K562 (cell line): ENCODE measurements around the gene FANK1. TPM values are rescaled to one million over a fixed set of nuclear protein-coding genes. Genes with fewer than 3 reads are reported as not detected.

ENCODE experiments used
- ATAC-seq: fragments of 200-7000 bp; cut with Tn5 transposase; 3 replicates; pipeline ENCODE4 v1.9.1; 2020; ENCODE audit warnings: moderate library complexity
- BruUV-seq: library from RNA; stranded (reverse); fragments of 400-500 nt; replicated peaks from 2 replicates; lab custom pipeline; 2021; lab: Mats Ljungman, UMichigan
- CTCF ChIA-PET: fragments of 300-600 bp; formaldehyde crosslinking; extraction: SDS; loops from one replicate; lab custom pipeline; 2021; ENCODE audit warnings: low intra/inter-chr PET ratio; lab: Yijun Ruan, JAX
- POLR2A ChIA-PET: fragments of 300-600, 350-650 bp; sonication (Branson Sonifier 250); formaldehyde crosslinking; extraction: SDS; loops from one replicate; lab custom pipeline; 2021; ENCODE audit warnings: antibody characterized with exemption, inconsistent platforms; lab: Yijun Ruan, JAX
- DNase-seq, 4 experiments: peaks; one replicate each; pipeline versions ENCODE4 v3.0.0 to v3.0.0-alpha.2; 2011 to 2018; ENCODE audit warnings: low spot score in 3 of 4, mixed read lengths in 3 of 4; ENCODE audit errors: extremely low read depth in 1 of 4
- FAIRE-seq: peaks from 2 replicates; lab custom pipeline; 2011; peaks lifted over from hg19 to GRCh38; lab: Jason Lieb, UNC
- H2AFZ ChIP-seq: 2 replicates; pipeline ENCODE4 v1.6.0; 2011; ENCODE audit warnings: low read depth, low read length, control low read depth, inconsistent platforms
- H3K27ac ChIP-seq: fragments of 200-600 bp; 3 replicates; pipeline ENCODE4 v1.8.0; 2011; ENCODE audit warnings: low read depth, mild to moderate bottlenecking, control low read depth, inconsistent platforms, low read length, moderate library complexity, mixed read lengths; ENCODE audit errors: extremely low read depth
- H3K27me3 ChIP-seq, 2 experiments: fragments of 300-600 bp in 1 of 2; 2 replicates in 1 of 2; 3 replicates in 1 of 2; pipeline versions ENCODE4 v1.6.0 to v1.8.0; 2011; ENCODE audit warnings: inconsistent platforms in 2 of 2, low read length in 2 of 2, mild to moderate bottlenecking in 1 of 2, mixed read lengths in 1 of 2, moderate library complexity in 1 of 2; ENCODE audit not compliant: control insufficient read depth in 2 of 2, insufficient read depth in 2 of 2
- H3K36me3 ChIP-seq: fragments of 300-600 bp; 3 replicates; pipeline ENCODE4 v1.8.0; 2011; ENCODE audit warnings: mild to moderate bottlenecking, low read length, inconsistent platforms; ENCODE audit not compliant: control insufficient read depth, insufficient read depth
- H3K4me1 ChIP-seq, 2 experiments: fragments of 200-600 bp in 1 of 2; replicated peaks in 1 of 2; 2 replicates in 1 of 2; 3 replicates in 1 of 2; pipeline versions ENCODE4 v1.5.1 to v1.8.0; 2011; ENCODE audit warnings: inconsistent platforms in 2 of 2, low read length in 2 of 2, mild to moderate bottlenecking in 1 of 2, mixed read lengths in 1 of 2, moderate library complexity in 1 of 2; ENCODE audit not compliant: control insufficient read depth in 2 of 2, insufficient read depth in 2 of 2
- H3K4me2 ChIP-seq: 2 replicates; pipeline ENCODE4 v1.6.1; 2011; ENCODE audit warnings: low read length, control low read depth, inconsistent platforms, mixed read lengths; ENCODE audit not compliant: insufficient read depth
- H3K4me3 ChIP-seq: fragments of 200-600 bp; sonication (generic), shearing (Covaris generic); 2 replicates; pipeline ENCODE4 v1.5.1; 2016; ENCODE audit warnings: control low read depth, inconsistent platforms
- H3K79me2 ChIP-seq: fragments of 200-600 bp; 3 replicates; pipeline ENCODE4 v1.8.0; 2011; ENCODE audit warnings: low read length, inconsistent platforms; ENCODE audit not compliant: control insufficient read depth, insufficient read depth
- H3K9ac ChIP-seq, 2 experiments: 2 replicates each; pipeline versions ENCODE4 v1.6.0 to v1.6.1; 2011; ENCODE audit warnings: low read depth in 2 of 2, low read length in 2 of 2, control low read depth in 1 of 2, inconsistent platforms in 1 of 2, mild to moderate bottlenecking in 1 of 2, mixed read lengths in 1 of 2; ENCODE audit not compliant: insufficient read depth in 1 of 2
- H3K9me1 ChIP-seq: one replicate; pipeline ENCODE4 v1.6.0; 2011; ENCODE audit warnings: inconsistent platforms, mild to moderate bottlenecking, low read length, moderate library complexity; ENCODE audit not compliant: control insufficient read depth, insufficient read depth
- H3K9me3 ChIP-seq: replicated peaks from 2 replicates; pipeline ENCODE4 v1.5.1; 2011; ENCODE audit warnings: low read depth, low read length, inconsistent platforms; ENCODE audit not compliant: control insufficient read depth, insufficient read depth
- H4K20me1 ChIP-seq: replicated peaks from 2 replicates; pipeline ENCODE4 v1.6.1; 2011; ENCODE audit warnings: low read length, inconsistent platforms, mixed read lengths; ENCODE audit not compliant: control insufficient read depth, insufficient read depth
- AFF1 ChIP-seq, 2 experiments: fragments of 450-650 bp; IDR thresholded peaks; 2 replicates each; pipeline ENCODE4 v1.6.1; 2018; ENCODE audit warnings: mild to moderate bottlenecking in 2 of 2, low read depth in 1 of 2; ENCODE audit not compliant: partially characterized antibody in 2 of 2
- CGGBP1 ChIP-seq: fragments of 250-450 bp; sonication (Bioruptor Pico); IDR thresholded peaks from 2 replicates; pipeline ENCODE4 v1.9.0; 2021; ENCODE audit warnings: mild to moderate bottlenecking
- RBM34 ChIP-seq: fragments of 200-400 bp; formaldehyde crosslinking; IDR thresholded peaks from 2 replicates; pipeline ENCODE4 v1.6.1; 2018; ENCODE audit warnings: low read length, borderline replicate concordance; ENCODE audit not compliant: insufficient read depth
- SNRNP70 ChIP-seq: fragments of 200-400 bp; formaldehyde crosslinking; optimal IDR thresholded peaks from 2 replicates; pipeline ENCODE3; 2017; ENCODE audit warnings: low read depth, low read length
- SRSF3 ChIP-seq: fragments of 200-400 bp; formaldehyde crosslinking; IDR thresholded peaks from 2 replicates; pipeline ENCODE4 v1.6.1; 2016; ENCODE audit warnings: mild to moderate bottlenecking, low read length, moderate library complexity; ENCODE audit not compliant: insufficient read depth
- TEAD1 ChIP-seq, 2 experiments: fragments of 450-650 bp in 1 of 2; sonication (generic) in 1 of 2; formaldehyde crosslinking; IDR thresholded peaks; 2 replicates each; pipeline versions ENCODE4 v1.4.0 to v1.8.0; 2020 to 2022; ENCODE audit warnings: mild to moderate bottlenecking in 2 of 2, missing genetic modification reagents in 1 of 2
- USF2 ChIP-seq: sonication (generic); formaldehyde crosslinking; IDR thresholded peaks from 2 replicates; pipeline ENCODE4 v1.5.0; 2020; ENCODE audit warnings: missing genetic modification reagents
- ZBTB26 ChIP-seq: fragments of 450-650 bp; formaldehyde crosslinking; IDR thresholded peaks from 2 replicates; pipeline ENCODE4 v1.4.0; 2022; ENCODE audit warnings: missing genetic modification characterization
- ZNF764 ChIP-seq: fragments of 250-450 bp; sonication (Bioruptor Pico); IDR thresholded peaks from 2 replicates; pipeline ENCODE4 v1.4.0; 2020; ENCODE audit warnings: low read depth, mild to moderate bottlenecking, moderate library complexity
- WGBS: fragments of 100-300 bp; shearing (Covaris generic); methylation state at CpG from one replicate; pipeline ENCODE4 v1.1.6; 2016; ENCODE audit warnings: low coverage, mixed read lengths; ENCODE audit not compliant: insufficient coverage; ENCODE audit errors: missing lambda C conversion rate; 5-methylcytosine and 5-hydroxymethylcytosine counted together
- in situ Hi-C: fragments of 300-500 bp; cut with MboI; formaldehyde crosslinking; loops from 4 replicates; pipeline ENCODE4 v1.15.0; 2018; ENCODE audit warnings: inconsistent platforms, mixed read lengths
- intact Hi-C: fragments of 100-400 bp; cut with micrococcal nuclease; formaldehyde crosslinking; loops from 2 replicates; pipeline ENCODE4 v1.14.2; 2022
- polyA plus RNA-seq, 8 experiments: library from polyadenylated mRNA; depleted of rRNA in 4 of 8; stranded (reverse) in 5 of 8; unstranded in 3 of 8; fragments of >200 nt; fragmentation: Nextera tagmentation in 2 of 8; fragmentation: Illumina TruSeq in 1 of 8; extraction: Ambion mirVana in 2 of 8; extraction: Trizol in 1 of 8; gene quantifications; 2 replicates each; pipeline versions ENCODE4 v1.2.1 to v1.2.3, GENCODE V29; 2011 to 2014; ENCODE audit warnings: inconsistent platforms in 1 of 8, missing spikeins in 1 of 8
- total RNA-seq, 7 experiments: library from RNA; depleted of rRNA in 6 of 7; stranded (reverse); fragments of >200 nt in 6 of 7; fragmentation: Illumina TruSeq in 2 of 7; extraction: Trizol in 2 of 7; gene quantifications; 2 replicates each; pipeline versions ENCODE4 v1.2.1 to v1.2.3, GENCODE V29; 2011 to 2021; ENCODE audit warnings: low replicate concordance in 1 of 7

The FANK1 gene
- total and polyA plus RNA-seq, 9 of the 15 experiments (the other 6 are each of a cell fraction or from before 2014, with no cell fraction given): 0.11 to 2.3 (median 0.51) TPM; not detected in 1

DNA sequence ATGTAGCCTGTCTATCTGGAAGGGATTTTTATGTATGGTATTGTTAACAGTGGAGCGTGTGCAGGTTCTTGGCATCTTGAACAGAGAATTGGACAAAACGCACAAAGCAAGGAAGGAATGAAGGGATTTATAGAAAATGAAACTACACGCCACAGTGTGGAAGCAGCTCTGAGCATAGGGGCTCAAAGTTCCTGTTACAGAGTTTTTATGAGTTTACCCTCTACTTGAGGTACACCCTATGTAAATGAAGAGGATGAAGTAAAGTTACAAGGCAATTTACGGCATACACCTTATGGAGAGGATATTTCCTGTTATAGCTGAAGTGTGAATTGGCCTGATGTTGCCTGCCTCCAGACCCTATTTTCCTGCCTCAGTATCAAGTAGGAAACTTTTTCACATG, 33.3 kb downstream of the FANK1 start:
- Histone ChIP-seq H3K4me2 (no peak overlapping the region), H3K9me1 (no peaks in the 10 kb centered on the region), H2AFZ (no peak overlapping the region), H3K36me3 (no peaks in the 10 kb centered on the region), H3K79me2 (no peaks in the 10 kb centered on the region), H3K9me3 (no peaks in the 10 kb centered on the region), H3K9ac (no peak overlapping the region), H3K27me3 (no peaks in the 10 kb centered on the region; a peak in 1 of 5 replicates), H3K27ac (no peak overlapping the region), H3K4me3 (no peak overlapping the region), H3K4me1 (no peaks in the 10 kb centered on the region), H4K20me1 (no peaks in the 10 kb centered on the region)
- TF ChIP-seq SRSF3 (no peak), TEAD1 (CRISPR knock-in tag; IDR thresholded peaks at IDR 0.05) (no peak), AFF1 (IDR thresholded peaks at IDR 0.05; ENCODE audit: low read depth in 1 of 2, partially characterized antibody in 2 of 2) (no peak), RBM34 (no peak), USF2 (no peak), CGGBP1 (CRISPR knock-in tag) (no peak), SNRNP70 (no peak), ZNF764 (CRISPR knock-in tag) (no peak), ZBTB26 (CRISPR knock-in tag) (no peak)
- ChIA-PET CTCF (no interaction called here), POLR2A (no interaction called here)
- DNase-seq (no peak), FAIRE-seq (no peak), ATAC-seq (no peak)
- in situ Hi-C loops (no loop called here), intact Hi-C loops (no loop called here)
- whole genome bisulfite sequencing: 77% methylated on average over 4 of the region's 4 CpGs
- no TSS peak for BruUV-seq
